SH-SY5Y (cell line): ENCODE data around the gene STK26.

ENCODE experiments used
- GATA2 ChIP-seq: IDR thresholded peaks from 2 replicates; pipeline ENCODE4 v1.6.1; 2011; ENCODE audit warnings: mild to moderate bottlenecking, low read depth, low read length
- GATA3 ChIP-seq: IDR thresholded peaks from 2 replicates; pipeline ENCODE4 v1.6.1; 2011; ENCODE audit warnings: low read depth, mild to moderate bottlenecking, low read length, moderate library complexity

DNA sequence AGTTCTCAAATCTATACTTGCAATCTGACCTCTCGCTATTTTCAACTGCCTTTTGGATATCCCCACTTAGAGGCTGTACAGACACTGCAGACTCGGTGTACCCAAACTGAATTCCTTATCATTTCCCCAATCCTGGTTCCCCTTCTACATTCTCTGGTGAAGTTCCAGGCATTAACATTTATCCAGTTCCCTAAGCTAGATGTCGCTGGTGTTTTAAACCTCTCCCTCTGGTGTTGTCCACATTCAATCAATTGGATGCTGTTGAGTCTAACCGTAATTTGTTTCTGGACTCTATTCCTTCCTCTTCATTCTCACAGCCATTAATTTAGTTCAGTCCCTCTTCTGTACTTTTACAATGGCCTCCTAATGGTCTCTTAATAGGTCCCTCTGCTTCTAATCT, 7.2 kb upstream of the STK26 start:
- TF ChIP-seq GATA2 (no peak), GATA3 (no peak)
